Tibial nerve (tissue), 4 donors: ENCODE measurements around the gene CPB2. TPM values are rescaled to one million over a fixed set of nuclear protein-coding genes. Genes with fewer than 3 reads are reported as not detected.

ENCODE experiments used
- DNase-seq, 2 donors: peaks; one replicate each; pipeline ENCODE4 v3.0.0-alpha.2; 2019; ENCODE audit warnings: low spot score in 2 of 2
- H3K27ac ChIP-seq, 4 donors: fragments of 200-600 bp; sonication (generic) in 3 of 4; one replicate each; pipeline ENCODE4 v1.5.1; 2017 to 2019; ENCODE audit warnings: mild to moderate bottlenecking in 1 of 4
- H3K27me3 ChIP-seq, 2 donors: fragments of 200-600 bp; sonication (generic) in 1 of 2; one replicate each; pipeline versions ENCODE4 v1.5.1 to v1.6.0; 2017 to 2019
- H3K36me3 ChIP-seq, 3 donors: fragments of 200-600 bp; sonication (generic); one replicate each; pipeline ENCODE4 v1.5.1; 2018 to 2019
- H3K4me1 ChIP-seq, 4 donors: fragments of 200-600 bp; sonication (generic) in 3 of 4; one replicate each; pipeline ENCODE4 v1.5.1; 2017 to 2019
- H3K4me3 ChIP-seq, 4 donors: fragments of 200-600 bp; sonication (generic) in 3 of 4; one replicate each; pipeline ENCODE4 v1.5.1; 2017 to 2019; ENCODE audit warnings: mild to moderate bottlenecking in 1 of 4, moderate library complexity in 1 of 4
- H3K9me3 ChIP-seq, 4 donors: fragments of 200-600 bp; sonication (generic) in 3 of 4; one replicate each; pipeline ENCODE4 v1.5.1; 2017 to 2019
- EP300 ChIP-seq, 2 donors: sonication (generic); formaldehyde crosslinking; IDR thresholded peaks; one replicate each; pipeline ENCODE4 v1.6.1; 2017; ENCODE audit warnings: antibody characterized with exemption in 2 of 2, mild to moderate bottlenecking in 1 of 2
- POLR2A ChIP-seq, 2 donors: fragments of 450-650 bp; IDR thresholded peaks; one replicate each; pipeline ENCODE4 v1.6.1; 2017; ENCODE audit warnings: antibody characterized with exemption in 2 of 2, mild to moderate bottlenecking in 2 of 2, moderate library complexity in 2 of 2
- WGBS, 2 donors: methylation state at CpG; one replicate each; pipeline ENCODE4 v1.1.5; 2018; 5-methylcytosine and 5-hydroxymethylcytosine counted together
- total RNA-seq, 4 donors: library from RNA; depleted of rRNA; stranded (reverse); fragments of >200 nt; gene quantifications; one replicate each; pipeline ENCODE4 v1.1.0, GENCODE V29; 2016
- TF ChIP-seq, protein P1 (sequence below), 5 experiments: fragments of 200-600 bp in 3 of 5; fragments of 450-650 bp in 2 of 5; sonication (generic) in 3 of 5; IDR thresholded peaks; one replicate each; pipeline ENCODE4 v1.5.1; 2016 to 2019; ENCODE audit warnings: antibody characterized with exemption in 5 of 5, mild to moderate bottlenecking in 3 of 5, moderate library complexity in 2 of 5

The CPB2 gene
- total RNA-seq, 4 donors from 2014 or later: not detected

- H3K9me3 ChIP-seq: no peaks in the 10 kb centered on the region
- TF ChIP-seq, protein P1, sequence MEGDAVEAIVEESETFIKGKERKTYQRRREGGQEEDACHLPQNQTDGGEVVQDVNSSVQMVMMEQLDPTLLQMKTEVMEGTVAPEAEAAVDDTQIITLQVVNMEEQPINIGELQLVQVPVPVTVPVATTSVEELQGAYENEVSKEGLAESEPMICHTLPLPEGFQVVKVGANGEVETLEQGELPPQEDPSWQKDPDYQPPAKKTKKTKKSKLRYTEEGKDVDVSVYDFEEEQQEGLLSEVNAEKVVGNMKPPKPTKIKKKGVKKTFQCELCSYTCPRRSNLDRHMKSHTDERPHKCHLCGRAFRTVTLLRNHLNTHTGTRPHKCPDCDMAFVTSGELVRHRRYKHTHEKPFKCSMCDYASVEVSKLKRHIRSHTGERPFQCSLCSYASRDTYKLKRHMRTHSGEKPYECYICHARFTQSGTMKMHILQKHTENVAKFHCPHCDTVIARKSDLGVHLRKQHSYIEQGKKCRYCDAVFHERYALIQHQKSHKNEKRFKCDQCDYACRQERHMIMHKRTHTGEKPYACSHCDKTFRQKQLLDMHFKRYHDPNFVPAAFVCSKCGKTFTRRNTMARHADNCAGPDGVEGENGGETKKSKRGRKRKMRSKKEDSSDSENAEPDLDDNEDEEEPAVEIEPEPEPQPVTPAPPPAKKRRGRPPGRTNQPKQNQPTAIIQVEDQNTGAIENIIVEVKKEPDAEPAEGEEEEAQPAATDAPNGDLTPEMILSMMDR (IDR thresholded peaks at IDR 0.05): no peak
- TF ChIP-seq POLR2A (IDR thresholded peaks at IDR 0.05) (no peak), EP300 (IDR thresholded peaks at IDR 0.05) (no peak)
Observed at GRCh38 chr13:46124531-46124966, 19.7 kb upstream of the CPB2 start.

GRCh38 chr13:46122304-46122703 is 17.5 kb upstream of the CPB2 start:
- 86 to 87% methylated on average over 7 of the region's 7 CpGs for WGBS, 2 donors
- no peak for DNase-seq
- no peak for TF ChIP-seq POLR2A (IDR thresholded peaks at IDR 0.05)
- TF ChIP-seq, protein P1 (IDR thresholded peaks at IDR 0.05): no peak
- TF ChIP-seq EP300 (IDR thresholded peaks at IDR 0.05): no peak
- Histone ChIP-seq H3K9me3 (no peaks in the 10 kb centered on the region), H3K4me3 (no peak overlapping the region), H3K36me3 (no peaks in the 10 kb centered on the region), H3K27ac (no peak overlapping the region), H3K4me1 (peaks cover 0 to 3% (median 0%) of the 10 kb centered on the region in 4 donors), H3K27me3 (no peaks in the 10 kb centered on the region)

More at GRCh38 chr13:46124531-46124966, 19.7 kb upstream of the CPB2 start:
- peaks cover 0 to 3% (median 0%) of the 10 kb centered on the region in 4 donors for H3K4me1 ChIP-seq
- no peak for DNase-seq
- no peaks in the 10 kb centered on the region for H3K36me3 ChIP-seq
- no peak overlapping the region for H3K4me3 ChIP-seq
- H3K27me3 ChIP-seq: no peaks in the 10 kb centered on the region
- H3K27ac ChIP-seq: no peak overlapping the region
- 72 to 79% methylated on average over 10 of the region's 10 CpGs for WGBS, 2 donors

- 50 to 62% methylated on average over 4 of the region's 4 CpGs for WGBS, 2 donors
- Histone ChIP-seq H3K27ac (no peak overlapping the region), H3K27me3 (no peaks in the 10 kb centered on the region), H3K9me3 (no peaks in the 10 kb centered on the region), H3K4me3 (no peak overlapping the region), H3K4me1 (peaks cover 0 to 3% (median 0%) of the 10 kb centered on the region in 4 donors), H3K36me3 (no peaks in the 10 kb centered on the region)
- TF ChIP-seq, protein P1 (IDR thresholded peaks at IDR 0.05): no peak
- no peak for TF ChIP-seq POLR2A (IDR thresholded peaks at IDR 0.05)
- TF ChIP-seq EP300 (IDR thresholded peaks at IDR 0.05): no peak
- no peak for DNase-seq
Observed at GRCh38 chr13:46121597-46122163, 16.8 kb upstream of the CPB2 start.

DNA sequence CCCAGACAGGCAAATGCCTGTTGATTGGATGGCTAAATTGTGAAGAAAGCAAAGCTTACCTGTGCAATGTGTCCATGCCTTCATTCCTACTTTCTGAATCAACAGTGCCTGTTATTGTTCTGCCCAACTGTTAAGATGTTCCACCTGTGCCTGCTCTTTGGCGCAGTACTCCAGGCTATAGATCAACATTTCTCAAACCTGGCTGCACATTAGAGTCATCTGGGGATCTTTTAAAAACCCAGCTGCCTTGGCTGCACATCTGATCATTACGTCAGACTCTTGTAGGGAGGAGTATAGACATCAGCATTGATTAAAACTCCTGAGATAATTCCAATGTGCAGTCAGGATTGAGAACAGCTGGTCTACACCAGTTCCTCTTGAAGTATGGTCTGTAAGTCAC is 16.2 kb upstream of the CPB2 start:
- no peak for DNase-seq
- WGBS, 2 donors: 69 to 79% methylated on average over 2 of the region's 2 CpGs
- H3K27me3 ChIP-seq: no peaks in the 10 kb centered on the region
- no peak overlapping the region for H3K27ac ChIP-seq
- no peaks in the 10 kb centered on the region for H3K36me3 ChIP-seq
- H3K9me3 ChIP-seq: no peaks in the 10 kb centered on the region
- H3K4me1 ChIP-seq: peaks cover 0 to 3% (median 0%) of the 10 kb centered on the region in 4 donors
- no peak overlapping the region for H3K4me3 ChIP-seq
- TF ChIP-seq EP300 (IDR thresholded peaks at IDR 0.05) (no peak), POLR2A (IDR thresholded peaks at IDR 0.05) (no peak)
- TF ChIP-seq, protein P1 (IDR thresholded peaks at IDR 0.05): no peak

- no peak for DNase-seq
- no peaks in the 10 kb centered on the region for H3K4me1 ChIP-seq
- no peak overlapping the region for H3K4me3 ChIP-seq
- H3K9me3 ChIP-seq: no peaks in the 10 kb centered on the region
- 67 to 69% methylated on average over 6 of the region's 6 CpGs for WGBS, 2 donors
- no peaks in the 10 kb centered on the region for H3K27me3 ChIP-seq
- no peaks in the 10 kb centered on the region for H3K36me3 ChIP-seq
- no peak overlapping the region for H3K27ac ChIP-seq
- TF ChIP-seq POLR2A (IDR thresholded peaks at IDR 0.05) (no peak), EP300 (IDR thresholded peaks at IDR 0.05) (no peak)
- TF ChIP-seq, protein P1 (IDR thresholded peaks at IDR 0.05): no peak
Observed at GRCh38 chr13:46119883-46120614, 15.2 kb upstream of the CPB2 start.
